Measurements from ENCODE around the gene UAP1.

GRCh38 chr1:162578936-162579335, 17.4 kb downstream of the UAP1 start:
- TF ChIP-seq CTCF (IDR thresholded peaks at IDR 0.05; ENCODE audit: low read length) (no peak), EZH2phosphoT487 (IDR thresholded peaks at IDR 0.05; ENCODE audit: low read length) (no peak)
